Measurements from ENCODE around the gene CACFD1.

DNA sequence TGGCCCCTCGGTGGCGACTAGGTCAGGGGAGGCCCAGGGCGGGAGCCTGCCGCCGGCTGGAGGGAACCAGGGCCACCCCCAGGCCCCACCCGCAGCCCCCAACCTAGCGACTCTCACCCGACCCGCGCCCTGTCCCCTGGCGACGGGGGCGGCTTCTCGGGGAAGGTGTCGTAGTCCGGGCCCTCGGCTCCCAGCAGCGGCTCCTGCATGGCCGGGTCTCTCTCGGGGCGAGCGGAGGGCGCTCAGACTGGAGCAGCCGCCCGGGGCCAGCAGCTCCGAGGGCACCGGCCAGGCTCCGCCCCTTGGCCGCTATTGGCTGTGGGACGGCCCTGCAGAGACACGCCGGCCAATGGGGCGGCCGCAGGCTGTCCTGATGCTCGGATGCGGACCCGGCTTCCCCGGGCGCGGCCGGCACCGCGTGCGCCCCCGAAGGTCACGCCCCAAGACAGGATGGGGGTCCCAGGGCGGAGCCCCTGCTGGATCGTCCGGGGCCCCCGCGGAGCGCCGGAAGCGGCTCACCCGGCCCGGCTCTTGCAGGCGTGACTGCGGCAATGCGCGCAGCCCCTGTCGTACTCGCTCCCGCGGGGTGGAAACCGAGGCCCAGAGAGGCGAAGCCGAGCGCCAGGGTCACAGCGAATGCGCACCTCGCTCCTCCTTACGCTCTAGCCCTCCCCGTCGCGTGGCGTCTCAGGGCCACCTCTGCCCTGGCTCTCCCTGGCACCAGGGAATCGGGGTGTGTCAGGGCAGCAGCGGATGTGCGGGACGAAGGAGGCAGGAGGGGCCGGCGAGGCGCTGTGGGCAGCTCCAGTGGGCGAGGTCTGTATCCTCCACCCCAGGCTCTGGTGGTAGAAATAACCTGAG is 19.3 kb downstream of the CACFD1 start, which contains the start of gene SLC2A6:
- TF ChIP-seq POLR2A (IDR thresholded peaks at IDR 0.05; ENCODE audit: low read depth, low read length), result no peak
- TF ChIP-seq TAF1 (IDR thresholded peaks at IDR 0.05; ENCODE audit: low read depth, low read length), result no peak
- no peak for TF ChIP-seq POLR2AphosphoS5 (IDR thresholded peaks at IDR 0.05; ENCODE audit: low read depth, low read length)
